A549 (cell line): ENCODE results near the gene RBM18. TPM values are rescaled to one million over a fixed set of nuclear protein-coding genes. Genes with fewer than 3 reads are reported as not detected.

Experiments
- ATAC-seq, 2 experiments: fragments of 200-7000 bp in 1 of 2; fragments of >200 bp in 1 of 2; cut with Nextera tagmentation in 1 of 2; cut with Tn5 transposase in 1 of 2; 3 replicates each; pipeline versions ENCODE4 v1.8.0 to v1.9.1; 2018 to 2020; ENCODE audit warnings: mild to moderate bottlenecking in 1 of 2, moderate library complexity in 1 of 2
- CTCF ChIA-PET: fragments of 300-600 bp; sonication (Branson Sonifier 250); formaldehyde crosslinking; extraction: SDS; loops from one replicate; lab custom pipeline; 2021; ENCODE audit warnings: antibody characterized with exemption, inconsistent platforms; lab: Yijun Ruan, JAX
- POLR2A ChIA-PET: fragments of 350-600 bp; formaldehyde crosslinking; extraction: SDS; loops from one replicate; lab custom pipeline; 2021; ENCODE audit warnings: antibody characterized with exemption, inconsistent platforms; lab: Yijun Ruan, JAX
- DNase-seq, 2 experiments: peaks; one replicate each; pipeline versions ENCODE4 v3.0.0 to v3.0.0-alpha.2; 2011 to 2016; ENCODE audit warnings: low read depth in 1 of 2, low spot score in 1 of 2
- FAIRE-seq: peaks from 2 replicates; lab custom pipeline; 2011; peaks lifted over from hg19 to GRCh38; lab: Jason Lieb, UNC
- H3K27ac ChIP-seq, 2 experiments: fragments of >200 bp; sonication (Bioruptor Twin); formaldehyde crosslinking; 3 replicates each; pipeline ENCODE4 v1.5.1; 2016 to 2017
- H3K4me1 ChIP-seq: fragments of >200 bp; sonication (Bioruptor Twin); formaldehyde crosslinking; 3 replicates; pipeline ENCODE4 v1.6.1; 2016
- H3K4me2 ChIP-seq: fragments of >200 bp; sonication (Bioruptor Twin); formaldehyde crosslinking; 3 replicates; pipeline ENCODE4 v1.6.1; 2016
- H3K4me3 ChIP-seq: fragments of >200 bp; sonication (Bioruptor Twin); formaldehyde crosslinking; 3 replicates; pipeline ENCODE4 v1.5.1; 2016
- H3K9me3 ChIP-seq: fragments of >200 bp; sonication (Bioruptor Twin); formaldehyde crosslinking; 3 replicates; pipeline ENCODE4 v1.6.1; 2016
- CBX2 ChIP-seq: fragments of 200-600 bp; sonication (generic); IDR thresholded peaks from 2 replicates; pipeline ENCODE4 v1.6.1; 2016; ENCODE audit warnings: low read depth, mild to moderate bottlenecking, borderline replicate concordance
- CBX8 ChIP-seq: fragments of 200-600 bp; sonication (generic); IDR thresholded peaks from 2 replicates; pipeline ENCODE4 v1.6.1; 2016
- CHD2 ChIP-seq: fragments of 150-350 bp; IDR thresholded peaks from 2 replicates; pipeline ENCODE4 v1.6.1; 2014; ENCODE audit warnings: low read length; ENCODE audit not compliant: partially characterized antibody
- CHD4 ChIP-seq: fragments of 200-600 bp; sonication (generic); IDR thresholded peaks from 2 replicates; pipeline ENCODE4 v1.6.1; 2016; ENCODE audit warnings: antibody characterized with exemption, mild to moderate bottlenecking, borderline replicate concordance
- ESRRA ChIP-seq: fragments of 150-350 bp; IDR thresholded peaks from 2 replicates; pipeline ENCODE4 v1.6.1; 2014; ENCODE audit warnings: mild to moderate bottlenecking, low read length, borderline replicate concordance
- FOSB ChIP-seq: fragments of 250-450 bp; sonication (Bioruptor Pico); IDR thresholded peaks from 2 replicates; pipeline ENCODE4 v1.5.0; 2020; ENCODE audit warnings: mild to moderate bottlenecking, moderate library complexity
- FOSL2 ChIP-seq, 2 experiments: fragments of 450-650 bp in 1 of 2; fragments of >200 bp in 1 of 2; sonication (Bioruptor Twin) in 1 of 2; formaldehyde crosslinking; IDR thresholded peaks; 2 replicates each; pipeline versions ENCODE4 v1.5.0 to v1.6.1; 2016 to 2020; ENCODE audit warnings: mild to moderate bottlenecking in 1 of 2, moderate library complexity in 1 of 2
- HEYL ChIP-seq: fragments of 250-450 bp; sonication (Bioruptor Pico); IDR thresholded peaks from 2 replicates; pipeline ENCODE4 v1.8.0; 2021; ENCODE audit warnings: mild to moderate bottlenecking, moderate library complexity
- HOXB13 ChIP-seq: fragments of 250-450 bp; sonication (Bioruptor Pico); IDR thresholded peaks from 2 replicates; pipeline ENCODE4 v1.5.0; 2020; ENCODE audit warnings: low read depth, mild to moderate bottlenecking, moderate library complexity
- PHF8 ChIP-seq: fragments of 200-600 bp; sonication (generic); IDR thresholded peaks from 2 replicates; pipeline ENCODE4 v1.6.1; 2016; ENCODE audit warnings: low read depth, mild to moderate bottlenecking, antibody characterized with exemption, moderate library complexity, borderline replicate concordance
- POLR2A ChIP-seq: IDR thresholded peaks from 2 replicates; pipeline ENCODE4 v1.6.1; 2012; ENCODE audit warnings: mild to moderate bottlenecking, low read length
- POLR2AphosphoS2 ChIP-seq: conservative IDR thresholded peaks from 2 replicates; pipeline ENCODE4 v1.6.1; 2012; ENCODE audit warnings: low read length, improper control_type of control experiment, inconsistent platforms
- RAD21 ChIP-seq, 2 experiments: fragments of >200 bp in 1 of 2; sonication (Bioruptor Twin) in 1 of 2; formaldehyde crosslinking in 1 of 2; IDR thresholded peaks in 1 of 2; conservative IDR thresholded peaks in 1 of 2; 2 replicates in 1 of 2; 3 replicates in 1 of 2; pipeline ENCODE4 v1.6.1; 2012 to 2018; ENCODE audit warnings: inconsistent platforms in 1 of 2
- TFCP2L1 ChIP-seq: fragments of 250-450 bp; sonication (Bioruptor Pico); IDR thresholded peaks from 2 replicates; pipeline ENCODE4 v1.5.0; 2021; ENCODE audit warnings: mild to moderate bottlenecking
- WGBS: methylation state at CpG from one replicate; pipeline ENCODE4 v1.1.6; 2017; ENCODE audit errors: missing lambda C conversion rate; 5-methylcytosine and 5-hydroxymethylcytosine counted together
- polyA plus RNA-seq, 4 experiments: library from polyadenylated mRNA; depleted of rRNA in 3 of 4; stranded (reverse); fragments of >200 nt; fragmentation: RNase III in 1 of 4; extraction: RNeasy Plus Mini Kit Qiagen cat#74134 plus additional on column Dnase treatment in 1 of 4; gene quantifications; 2 replicates in 3 of 4; 3 replicates in 1 of 4; pipeline ENCODE4 v1.2.3, GENCODE V29; 2011 to 2017
- TF ChIP-seq, protein P1 (sequence below): fragments of 200-600 bp; sonication (generic); IDR thresholded peaks from 2 replicates; pipeline ENCODE4 v1.6.1; 2016; ENCODE audit warnings: antibody characterized with exemption, mild to moderate bottlenecking, moderate library complexity
- TF ChIP-seq, protein P2 (sequence below): IDR thresholded peaks from 2 replicates; pipeline ENCODE4 v1.6.1; 2012; ENCODE audit warnings: low read depth, borderline replicate concordance
- TF ChIP-seq, protein P3 (sequence below): fragments of 250-450 bp; sonication (Bioruptor Pico); IDR thresholded peaks from 2 replicates; pipeline ENCODE4 v1.5.0; 2021; ENCODE audit warnings: mild to moderate bottlenecking, moderate library complexity, borderline replicate concordance
- TF ChIP-seq, protein P4 (sequence below): fragments of >200 bp; sonication (Bioruptor Twin); formaldehyde crosslinking; IDR thresholded peaks from 2 replicates; pipeline ENCODE4 v1.6.1; 2016

The RBM18 gene
- polyA plus RNA-seq, 2 of the 4 experiments (the other 2 are of a cell fraction) = 13.8 to 52.3 TPM

DNA sequence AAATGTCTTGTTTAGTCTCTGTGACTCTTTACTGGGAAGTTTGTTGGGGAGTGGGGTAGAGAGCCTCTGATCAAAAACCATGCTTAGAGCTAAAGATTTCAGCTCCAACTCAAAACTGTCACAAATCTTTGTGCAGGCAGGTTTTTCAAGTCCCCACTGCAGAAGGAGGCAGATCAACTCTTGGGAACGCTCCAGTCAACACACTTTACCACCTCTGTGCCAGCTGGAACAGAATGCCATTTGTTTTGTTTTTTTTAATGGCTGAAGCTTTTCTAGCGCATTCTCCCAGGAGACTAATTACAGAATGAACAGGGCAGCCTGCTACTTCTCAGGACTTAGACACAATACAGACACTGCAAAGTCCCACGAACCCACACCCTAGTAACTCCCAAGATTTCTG, 18.0 kb downstream of the RBM18 start:
- Histone ChIP-seq H3K9me3 (no peaks in the 10 kb centered on the region), H3K4me1 (no peaks in the 10 kb centered on the region), H3K4me2 (no peak overlapping the region), H3K27ac (no peak overlapping the region), H3K4me3 (no peak overlapping the region)
- ChIA-PET POLR2A (no interaction called here), CTCF (interaction anchor here (1.8 kb wide), 1 partner anchor 122 kb away, joined by 8 read pairs; no protein-coding TSS in a partner anchor)
- 90% methylated on average over 3 of the region's 3 CpGs for WGBS
- DNase-seq (no peak), ATAC-seq (no peak), FAIRE-seq (no peak)
- no peak for TF ChIP-seq ESRRA
- no peak for TF ChIP-seq PHF8
- no peak for TF ChIP-seq HOXB13 (CRISPR knock-in tag)
- no peak for TF ChIP-seq FOSB (CRISPR knock-in tag)
- TF ChIP-seq, protein P1, sequence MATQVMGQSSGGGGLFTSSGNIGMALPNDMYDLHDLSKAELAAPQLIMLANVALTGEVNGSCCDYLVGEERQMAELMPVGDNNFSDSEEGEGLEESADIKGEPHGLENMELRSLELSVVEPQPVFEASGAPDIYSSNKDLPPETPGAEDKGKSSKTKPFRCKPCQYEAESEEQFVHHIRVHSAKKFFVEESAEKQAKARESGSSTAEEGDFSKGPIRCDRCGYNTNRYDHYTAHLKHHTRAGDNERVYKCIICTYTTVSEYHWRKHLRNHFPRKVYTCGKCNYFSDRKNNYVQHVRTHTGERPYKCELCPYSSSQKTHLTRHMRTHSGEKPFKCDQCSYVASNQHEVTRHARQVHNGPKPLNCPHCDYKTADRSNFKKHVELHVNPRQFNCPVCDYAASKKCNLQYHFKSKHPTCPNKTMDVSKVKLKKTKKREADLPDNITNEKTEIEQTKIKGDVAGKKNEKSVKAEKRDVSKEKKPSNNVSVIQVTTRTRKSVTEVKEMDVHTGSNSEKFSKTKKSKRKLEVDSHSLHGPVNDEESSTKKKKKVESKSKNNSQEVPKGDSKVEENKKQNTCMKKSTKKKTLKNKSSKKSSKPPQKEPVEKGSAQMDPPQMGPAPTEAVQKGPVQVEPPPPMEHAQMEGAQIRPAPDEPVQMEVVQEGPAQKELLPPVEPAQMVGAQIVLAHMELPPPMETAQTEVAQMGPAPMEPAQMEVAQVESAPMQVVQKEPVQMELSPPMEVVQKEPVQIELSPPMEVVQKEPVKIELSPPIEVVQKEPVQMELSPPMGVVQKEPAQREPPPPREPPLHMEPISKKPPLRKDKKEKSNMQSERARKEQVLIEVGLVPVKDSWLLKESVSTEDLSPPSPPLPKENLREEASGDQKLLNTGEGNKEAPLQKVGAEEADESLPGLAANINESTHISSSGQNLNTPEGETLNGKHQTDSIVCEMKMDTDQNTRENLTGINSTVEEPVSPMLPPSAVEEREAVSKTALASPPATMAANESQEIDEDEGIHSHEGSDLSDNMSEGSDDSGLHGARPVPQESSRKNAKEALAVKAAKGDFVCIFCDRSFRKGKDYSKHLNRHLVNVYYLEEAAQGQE = no peak
- no peak for TF ChIP-seq CHD2
- TF ChIP-seq, protein P2, sequence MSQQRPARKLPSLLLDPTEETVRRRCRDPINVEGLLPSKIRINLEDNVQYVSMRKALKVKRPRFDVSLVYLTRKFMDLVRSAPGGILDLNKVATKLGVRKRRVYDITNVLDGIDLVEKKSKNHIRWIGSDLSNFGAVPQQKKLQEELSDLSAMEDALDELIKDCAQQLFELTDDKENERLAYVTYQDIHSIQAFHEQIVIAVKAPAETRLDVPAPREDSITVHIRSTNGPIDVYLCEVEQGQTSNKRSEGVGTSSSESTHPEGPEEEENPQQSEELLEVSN = no peak
- TF ChIP-seq CBX2 = no peak
- TF ChIP-seq HEYL (CRISPR knock-in tag) = no peak
- no peak for TF ChIP-seq FOSL2 (IDR thresholded peaks at IDR 0.05)
- no peak for TF ChIP-seq FOSL2 (CRISPR knock-in tag; IDR thresholded peaks at IDR 0.05)

DNA sequence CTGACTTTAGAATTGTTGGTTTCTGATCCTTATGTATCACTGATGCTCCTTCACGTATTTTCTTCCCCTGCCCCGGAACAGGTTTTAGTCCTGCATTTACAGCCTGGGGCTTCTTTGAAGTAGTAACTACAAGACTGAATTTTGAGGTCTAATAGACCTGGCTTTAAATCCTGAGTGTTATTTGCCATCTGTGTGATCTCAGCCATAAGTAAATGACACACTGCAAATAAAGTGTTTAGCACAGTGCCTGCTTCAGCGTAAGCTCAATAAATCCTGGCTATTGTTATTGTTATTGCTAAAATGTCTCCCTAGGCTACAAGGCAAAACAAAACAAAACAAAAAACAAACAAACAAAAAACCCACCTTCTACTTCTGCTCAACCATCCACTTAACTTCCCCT, 20.3 kb downstream of the RBM18 start:
- POLR2A ChIA-PET = no interaction called here
- CTCF ChIA-PET = no interaction called here
- Histone ChIP-seq H3K9me3 (no peaks in the 10 kb centered on the region), H3K4me2 (no peak overlapping the region), H3K27ac (no peak overlapping the region), H3K4me3 (no peak overlapping the region), H3K4me1 (no peaks in the 10 kb centered on the region)
- no peak for DNase-seq
- TF ChIP-seq POLR2A = no peak
- TF ChIP-seq, protein P3, sequence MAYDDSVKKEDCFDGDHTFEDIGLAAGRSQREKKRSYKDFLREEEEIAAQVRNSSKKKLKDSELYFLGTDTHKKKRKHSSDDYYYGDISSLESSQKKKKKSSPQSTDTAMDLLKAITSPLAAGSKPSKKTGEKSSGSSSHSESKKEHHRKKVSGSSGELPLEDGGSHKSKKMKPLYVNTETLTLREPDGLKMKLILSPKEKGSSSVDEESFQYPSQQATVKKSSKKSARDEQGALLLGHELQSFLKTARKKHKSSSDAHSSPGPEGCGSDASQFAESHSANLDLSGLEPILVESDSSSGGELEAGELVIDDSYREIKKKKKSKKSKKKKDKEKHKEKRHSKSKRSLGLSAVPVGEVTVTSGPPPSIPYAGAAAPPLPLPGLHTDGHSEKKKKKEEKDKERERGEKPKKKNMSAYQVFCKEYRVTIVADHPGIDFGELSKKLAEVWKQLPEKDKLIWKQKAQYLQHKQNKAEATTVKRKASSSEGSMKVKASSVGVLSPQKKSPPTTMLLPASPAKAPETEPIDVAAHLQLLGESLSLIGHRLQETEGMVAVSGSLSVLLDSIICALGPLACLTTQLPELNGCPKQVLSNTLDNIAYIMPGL = no peak
- TF ChIP-seq TFCP2L1 (CRISPR knock-in tag) = no peak
- TF ChIP-seq, protein P2 = no peak
- TF ChIP-seq RAD21 (conservative IDR thresholded peaks at IDR 0.05 in 1 of 2, IDR thresholded peaks at IDR 0.05 in 1 of 2) = no peak
- no peak for TF ChIP-seq POLR2AphosphoS2
- TF ChIP-seq CBX8 = no peak
- ATAC-seq = no peak
- no peak for FAIRE-seq
- 93% methylated on average over 3 of the region's 3 CpGs for WGBS

DNA sequence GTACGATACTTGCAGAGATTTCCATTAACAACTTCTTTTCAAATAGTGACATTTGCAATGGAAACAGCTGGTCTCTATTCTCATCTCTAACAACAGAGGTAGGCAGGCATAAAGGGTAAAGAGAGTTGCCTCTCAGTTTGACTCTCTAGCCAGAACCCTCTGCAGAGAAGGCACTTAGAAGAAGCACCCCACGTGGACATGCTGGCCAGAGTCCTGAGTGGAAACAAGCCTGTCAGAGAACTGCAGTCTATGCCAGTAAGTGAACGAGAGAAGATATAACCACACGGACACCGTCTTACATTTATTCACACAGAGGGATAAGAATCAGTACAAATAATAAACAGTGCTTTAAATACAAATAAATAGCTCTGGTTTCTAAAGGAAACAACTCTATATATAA, 24.9 kb downstream of the RBM18 start:
- ATAC-seq (no peak), DNase-seq (no peak), FAIRE-seq (no peak)
- POLR2A ChIA-PET = no interaction called here
- Histone ChIP-seq H3K4me1 (no peaks in the 10 kb centered on the region), H3K9me3 (no peaks in the 10 kb centered on the region), H3K4me3 (no peak overlapping the region), H3K27ac (no peak overlapping the region), H3K4me2 (no peak overlapping the region)
- TF ChIP-seq ESRRA = no peak
- TF ChIP-seq, protein P4, sequence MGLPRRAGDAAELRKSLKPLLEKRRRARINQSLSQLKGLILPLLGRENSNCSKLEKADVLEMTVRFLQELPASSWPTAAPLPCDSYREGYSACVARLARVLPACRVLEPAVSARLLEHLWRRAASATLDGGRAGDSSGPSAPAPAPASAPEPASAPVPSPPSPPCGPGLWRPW = no peak
- TF ChIP-seq POLR2A = no peak
- TF ChIP-seq RAD21 (conservative IDR thresholded peaks at IDR 0.05 in 1 of 2, IDR thresholded peaks at IDR 0.05 in 1 of 2) = no peak
- TF ChIP-seq POLR2AphosphoS2 = no peak
- no peak for TF ChIP-seq CHD4
- no peak for TF ChIP-seq HEYL (CRISPR knock-in tag)
- 88% methylated on average over 5 of the region's 5 CpGs for WGBS
- CTCF ChIA-PET = interaction anchor here (1.2 to 1.4 kb wide), 2 partner anchors 25 to 110 kb away, joined by 3 read pairs; partner anchors contain the start of genes MRRF and RBM18
